DND-41 (cell line): ENCODE data around the gene DUSP2.

Experiments used
- EZH2 ChIP-seq: IDR thresholded peaks from 3 replicates; pipeline ENCODE4 v1.6.1; 2012; ENCODE audit warnings: borderline replicate concordance, low read depth, mild to moderate bottlenecking, moderate library complexity, low read length, inconsistent platforms; ENCODE audit not compliant: severe bottlenecking
- TF ChIP-seq, protein P1 (sequence below): IDR thresholded peaks from 2 replicates; pipeline ENCODE4 v1.5.1; 2012; ENCODE audit warnings: borderline replicate concordance, low read length, moderate library complexity, mild to moderate bottlenecking; ENCODE audit not compliant: poor library complexity, severe bottlenecking; ENCODE audit errors: extremely low read depth

DNA sequence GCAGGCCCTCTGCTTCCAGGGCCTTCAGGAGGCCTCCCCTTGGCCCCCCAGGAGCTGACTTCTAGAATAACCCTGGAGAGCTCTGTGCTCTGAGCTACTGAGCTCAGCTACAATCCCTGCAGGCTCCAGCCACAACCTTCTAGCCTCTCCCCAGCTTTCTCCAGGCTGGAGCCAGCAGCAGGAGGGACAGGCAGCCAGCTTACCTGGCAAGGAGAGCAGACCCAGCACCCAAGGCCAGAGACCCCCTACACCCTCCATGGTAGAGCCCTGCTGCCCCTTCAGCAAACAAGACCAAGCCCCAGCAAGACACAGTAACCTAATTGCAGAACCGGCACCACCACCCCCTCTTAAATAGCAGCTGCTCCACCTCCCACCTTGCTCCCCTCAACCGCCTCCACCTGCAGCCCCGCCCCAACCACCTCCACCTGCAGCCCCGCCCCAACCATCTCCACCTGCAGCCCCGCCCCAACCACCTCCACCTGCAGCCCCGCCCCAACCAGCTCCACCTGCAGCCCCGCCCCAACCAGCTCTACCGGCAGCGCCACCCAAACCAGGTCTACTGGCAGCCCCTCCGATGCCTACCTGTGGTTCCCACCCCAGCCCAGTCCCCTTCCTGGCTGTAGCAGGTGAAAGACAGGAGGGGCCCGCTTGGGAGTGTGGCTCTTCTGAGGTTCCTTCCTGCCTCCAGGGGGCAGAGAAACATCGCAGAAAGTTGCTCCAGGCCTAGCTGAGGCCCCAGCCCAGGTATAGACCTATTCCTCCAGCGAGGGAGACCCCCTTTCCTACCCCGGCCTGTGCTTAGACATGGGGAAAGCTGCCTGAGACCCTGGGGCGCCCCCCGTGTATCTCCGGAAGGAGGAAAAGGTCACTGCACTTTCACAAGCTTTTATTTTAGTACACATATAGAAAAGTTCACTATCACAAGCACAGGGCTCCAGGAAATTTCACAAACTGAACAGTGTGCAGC lies 6.8 kb downstream of the DUSP2 start, which contains the start of gene ASTL:
- TF ChIP-seq, protein P1, sequence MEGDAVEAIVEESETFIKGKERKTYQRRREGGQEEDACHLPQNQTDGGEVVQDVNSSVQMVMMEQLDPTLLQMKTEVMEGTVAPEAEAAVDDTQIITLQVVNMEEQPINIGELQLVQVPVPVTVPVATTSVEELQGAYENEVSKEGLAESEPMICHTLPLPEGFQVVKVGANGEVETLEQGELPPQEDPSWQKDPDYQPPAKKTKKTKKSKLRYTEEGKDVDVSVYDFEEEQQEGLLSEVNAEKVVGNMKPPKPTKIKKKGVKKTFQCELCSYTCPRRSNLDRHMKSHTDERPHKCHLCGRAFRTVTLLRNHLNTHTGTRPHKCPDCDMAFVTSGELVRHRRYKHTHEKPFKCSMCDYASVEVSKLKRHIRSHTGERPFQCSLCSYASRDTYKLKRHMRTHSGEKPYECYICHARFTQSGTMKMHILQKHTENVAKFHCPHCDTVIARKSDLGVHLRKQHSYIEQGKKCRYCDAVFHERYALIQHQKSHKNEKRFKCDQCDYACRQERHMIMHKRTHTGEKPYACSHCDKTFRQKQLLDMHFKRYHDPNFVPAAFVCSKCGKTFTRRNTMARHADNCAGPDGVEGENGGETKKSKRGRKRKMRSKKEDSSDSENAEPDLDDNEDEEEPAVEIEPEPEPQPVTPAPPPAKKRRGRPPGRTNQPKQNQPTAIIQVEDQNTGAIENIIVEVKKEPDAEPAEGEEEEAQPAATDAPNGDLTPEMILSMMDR, result peak; percentile 72
- no peak for TF ChIP-seq EZH2
